DOHH2 (cell line): ENCODE measurements around the gene NPDC1.

ENCODE experiments used
- H3F3A ChIP-seq: fragments of 200-600 bp; sonication (generic), shearing (Covaris generic); 2 replicates; pipeline ENCODE4 v1.6.0; 2016; ENCODE audit warnings: antibody characterized with exemption, mild to moderate bottlenecking; ENCODE audit not compliant: control insufficient read depth, insufficient read depth
- H3K27ac ChIP-seq: fragments of 200-600 bp; sonication (generic); 2 replicates; pipeline ENCODE4 v1.5.1; 2014; ENCODE audit warnings: low read depth, mild to moderate bottlenecking, low read length, moderate library complexity
- H3K27me3 ChIP-seq: fragments of 200-600 bp; sonication (generic); 2 replicates; pipeline ENCODE4 v1.6.1; 2014; ENCODE audit warnings: mild to moderate bottlenecking, low read length, mixed read lengths; ENCODE audit not compliant: control insufficient read depth
- H3K36me3 ChIP-seq: fragments of 200-600 bp; sonication (generic); 2 replicates; pipeline ENCODE4 v1.6.1; 2014; ENCODE audit warnings: mild to moderate bottlenecking, low read length, moderate library complexity, mixed read lengths; ENCODE audit not compliant: control insufficient read depth
- H3K4me1 ChIP-seq: fragments of 200-600 bp; sonication (generic); 2 replicates; pipeline ENCODE4 v1.6.1; 2014; ENCODE audit warnings: mild to moderate bottlenecking, low read length, mixed read lengths; ENCODE audit not compliant: control insufficient read depth
- H3K4me2 ChIP-seq: fragments of 200-600 bp; sonication (generic); 2 replicates; pipeline ENCODE4 v1.6.0; 2014; ENCODE audit warnings: mild to moderate bottlenecking, low read length, moderate library complexity
- H3K4me3 ChIP-seq: fragments of 200-600 bp; sonication (generic); 2 replicates; pipeline ENCODE4 v1.5.1; 2014; ENCODE audit warnings: mild to moderate bottlenecking, low read length, mixed read lengths
- H3K79me2 ChIP-seq: fragments of 200-600 bp; sonication (generic); 2 replicates; pipeline ENCODE4 v1.6.1; 2014; ENCODE audit warnings: mild to moderate bottlenecking, low read length, mixed read lengths; ENCODE audit not compliant: control insufficient read depth
- H3K9me2 ChIP-seq: fragments of 200-600 bp; sonication (generic); replicated peaks from 2 replicates; pipeline ENCODE4 v1.6.1; 2014; ENCODE audit warnings: mild to moderate bottlenecking, low read length, mixed read lengths; ENCODE audit not compliant: control insufficient read depth
- H3K9me3 ChIP-seq: fragments of 200-600 bp; sonication (generic); 2 replicates; pipeline ENCODE4 v1.6.1; 2014; ENCODE audit warnings: antibody characterized with exemption, low read length, mixed read lengths; ENCODE audit not compliant: control insufficient read depth, insufficient read depth
- H4K20me1 ChIP-seq: fragments of 200-600 bp; sonication (generic); 2 replicates; pipeline ENCODE4 v1.6.0; 2014; ENCODE audit warnings: low read depth, mild to moderate bottlenecking, antibody characterized with exemption, low read length, moderate library complexity; ENCODE audit not compliant: control insufficient read depth, insufficient read depth
- EZH2phosphoT487 ChIP-seq: fragments of 200-600 bp; sonication (generic); IDR thresholded peaks from 2 replicates; pipeline ENCODE4 v1.6.1; 2017; ENCODE audit warnings: borderline replicate concordance, mild to moderate bottlenecking, antibody characterized with exemption, low read length, moderate library complexity, mixed read lengths
- TF ChIP-seq, protein P1 (sequence below): fragments of 200-600 bp; sonication (generic); IDR thresholded peaks from one replicate; pipeline ENCODE4 v1.5.1; 2014; ENCODE audit warnings: antibody characterized with exemption, mild to moderate bottlenecking, low read depth, low read length; ENCODE audit not compliant: poor library complexity, severe bottlenecking

The NPDC1 gene

DNA sequence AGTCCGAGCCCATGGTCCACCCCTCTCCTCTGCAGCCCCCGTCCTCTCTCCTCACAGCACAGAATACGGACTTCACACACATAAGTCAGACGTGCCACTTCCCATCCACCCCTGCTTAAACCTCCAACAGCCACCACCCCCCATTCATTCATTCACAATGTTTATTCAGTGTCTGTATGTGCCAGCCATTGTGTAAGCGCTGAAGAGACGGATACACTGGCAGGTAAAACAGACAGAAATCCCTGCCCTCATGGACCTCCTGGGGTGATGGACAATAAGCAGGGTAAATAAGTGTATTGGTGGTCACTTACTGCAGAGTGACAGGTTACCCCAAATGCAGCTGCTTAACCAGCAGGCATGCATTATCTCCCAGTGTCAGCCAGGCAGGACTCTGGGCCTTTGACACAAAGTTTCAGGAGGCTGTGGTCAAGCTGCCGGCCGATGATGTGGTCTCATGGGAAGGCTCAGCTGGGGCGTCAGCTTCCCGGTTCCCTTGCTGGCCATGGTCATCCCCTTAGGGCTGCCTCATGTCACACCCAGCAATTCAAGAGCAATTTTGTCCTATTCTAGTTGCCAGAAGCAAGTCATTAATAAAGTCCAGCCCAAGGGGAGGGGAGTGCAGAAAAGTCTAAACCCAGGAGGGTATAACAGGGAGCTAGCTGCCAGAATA, 55.6 kb downstream of the NPDC1 start:
- H3K4me1 ChIP-seq, result peaks cover 11% of the 10 kb centered on the region
- TF ChIP-seq, protein P1, sequence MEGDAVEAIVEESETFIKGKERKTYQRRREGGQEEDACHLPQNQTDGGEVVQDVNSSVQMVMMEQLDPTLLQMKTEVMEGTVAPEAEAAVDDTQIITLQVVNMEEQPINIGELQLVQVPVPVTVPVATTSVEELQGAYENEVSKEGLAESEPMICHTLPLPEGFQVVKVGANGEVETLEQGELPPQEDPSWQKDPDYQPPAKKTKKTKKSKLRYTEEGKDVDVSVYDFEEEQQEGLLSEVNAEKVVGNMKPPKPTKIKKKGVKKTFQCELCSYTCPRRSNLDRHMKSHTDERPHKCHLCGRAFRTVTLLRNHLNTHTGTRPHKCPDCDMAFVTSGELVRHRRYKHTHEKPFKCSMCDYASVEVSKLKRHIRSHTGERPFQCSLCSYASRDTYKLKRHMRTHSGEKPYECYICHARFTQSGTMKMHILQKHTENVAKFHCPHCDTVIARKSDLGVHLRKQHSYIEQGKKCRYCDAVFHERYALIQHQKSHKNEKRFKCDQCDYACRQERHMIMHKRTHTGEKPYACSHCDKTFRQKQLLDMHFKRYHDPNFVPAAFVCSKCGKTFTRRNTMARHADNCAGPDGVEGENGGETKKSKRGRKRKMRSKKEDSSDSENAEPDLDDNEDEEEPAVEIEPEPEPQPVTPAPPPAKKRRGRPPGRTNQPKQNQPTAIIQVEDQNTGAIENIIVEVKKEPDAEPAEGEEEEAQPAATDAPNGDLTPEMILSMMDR, result no peak
- TF ChIP-seq EZH2phosphoT487, result no peak
- H3K27ac ChIP-seq, result no peak overlapping the region

More for the DNA sequence above, 55.6 kb downstream of the NPDC1 start:
- Histone ChIP-seq H4K20me1 (peaks cover 7% of the 10 kb centered on the region; the same call in 1 of the 2 replicates), H3F3A (no peaks in the 10 kb centered on the region), H3K4me2 (no peak overlapping the region), H3K9me2 (no peaks in the 10 kb centered on the region), H3K36me3 (peaks cover 8% of the 10 kb centered on the region), H3K79me2 (peaks cover 10% of the 10 kb centered on the region), H3K27me3 (peaks cover 28% of the 10 kb centered on the region), H3K4me3 (no peak overlapping the region), H3K9me3 (no peaks in the 10 kb centered on the region)
